ENCODE results near the gene NEDD4L. TPM values are rescaled to one million over a fixed set of nuclear protein-coding genes. Genes with fewer than 3 reads are reported as not detected.

Gene NEDD4L
- total RNA-seq, 1 experiment from 2014 or later = 108 TPM

GRCh38 chr18:58391231-58391825 lies 347.3 kb downstream of the NEDD4L start:
- Mint-ChIP-seq H3K36me3 (ENCODE audit: insufficient read depth, unreplicated experiment) (peaks cover 93% of the 10 kb centered on the region), H3K27ac (ENCODE audit: low read depth, unreplicated experiment) (no peak overlapping the region), H3K4me1 (ENCODE audit: insufficient read depth, unreplicated experiment) (no peaks in the 10 kb centered on the region), H3K9me3 (ENCODE audit: unreplicated experiment) (no peaks in the 10 kb centered on the region), H3K27me3 (ENCODE audit: insufficient read depth, unreplicated experiment) (no peaks in the 10 kb centered on the region), H3K4me3 (ENCODE audit: unreplicated experiment) (no peak overlapping the region)
- no peak for DNase-seq (ENCODE audit: unreplicated experiment)
- POLR2A ChIA-PET = interaction anchor here (1.6 kb wide), 1 partner anchor 9 kb away, joined by 5 read pairs; no protein-coding TSS in a partner anchor
- CTCF ChIA-PET = no interaction called here
- no peak for TF ChIP-seq CTCF (IDR thresholded peaks at IDR 0.05; ENCODE audit: unreplicated experiment)
- intact Hi-C loops (cut with micrococcal nuclease) = no loop called here
- BruUV-seq (replicated peaks) = no TSS peak

GRCh38 chr18:58391932-58392323 lies 347.9 kb downstream of the NEDD4L start:
- BruUV-seq (replicated peaks) = no TSS peak
- TF ChIP-seq CTCF (IDR thresholded peaks at IDR 0.05; ENCODE audit: unreplicated experiment) = no peak
- DNase-seq (ENCODE audit: unreplicated experiment) = no peak
- no peak overlapping the region for H3K4me3 Mint-ChIP-seq (ENCODE audit: unreplicated experiment)
- intact Hi-C loops (cut with micrococcal nuclease) = no loop called here
- H3K27me3 Mint-ChIP-seq (ENCODE audit: insufficient read depth, unreplicated experiment) = no peaks in the 10 kb centered on the region
- no peak overlapping the region for H3K27ac Mint-ChIP-seq (ENCODE audit: low read depth, unreplicated experiment)
- H3K4me1 Mint-ChIP-seq (ENCODE audit: insufficient read depth, unreplicated experiment) = no peaks in the 10 kb centered on the region
- H3K36me3 Mint-ChIP-seq (ENCODE audit: insufficient read depth, unreplicated experiment) = peaks cover 93% of the 10 kb centered on the region
- H3K9me3 Mint-ChIP-seq (ENCODE audit: unreplicated experiment) = no peaks in the 10 kb centered on the region
- POLR2A ChIA-PET = interaction anchor here (1.6 kb wide), 1 partner anchor 9 kb away, joined by 5 read pairs; no protein-coding TSS in a partner anchor
- CTCF ChIA-PET = interaction anchor here (0.6 to 1.3 kb wide), 2 partner anchors 14 to 372 kb away, joined by 4 to 7 read pairs; no protein-coding TSS in a partner anchor

GRCh38 chr18:58392324-58393000 lies 348.4 kb downstream of the NEDD4L start:
- no peak for DNase-seq (ENCODE audit: unreplicated experiment)
- ChIA-PET CTCF (interaction anchor here (0.6 to 1.6 kb wide), 8 partner anchors 8 to 372 kb away, joined by 3 to 7 read pairs (median 3); no protein-coding TSS in a partner anchor), POLR2A (interaction anchor here (0.9 to 1.6 kb wide), 2 partner anchors 8 to 101 kb away, joined by 4 to 5 read pairs; no protein-coding TSS in a partner anchor)
- Mint-ChIP-seq H3K9me3 (ENCODE audit: unreplicated experiment) (no peaks in the 10 kb centered on the region), H3K4me3 (ENCODE audit: unreplicated experiment) (no peak overlapping the region), H3K27me3 (ENCODE audit: insufficient read depth, unreplicated experiment) (no peaks in the 10 kb centered on the region), H3K4me1 (ENCODE audit: insufficient read depth, unreplicated experiment) (no peaks in the 10 kb centered on the region), H3K36me3 (ENCODE audit: insufficient read depth, unreplicated experiment) (peaks cover 93% of the 10 kb centered on the region), H3K27ac (ENCODE audit: low read depth, unreplicated experiment) (no peak overlapping the region)
- intact Hi-C loops (cut with micrococcal nuclease) = no loop called here
- BruUV-seq (replicated peaks) = no TSS peak
- TF ChIP-seq CTCF (IDR thresholded peaks at IDR 0.05; ENCODE audit: unreplicated experiment) = no peak

- intact Hi-C loops (cut with micrococcal nuclease) = no loop called here
- Mint-ChIP-seq H3K36me3 (ENCODE audit: insufficient read depth, unreplicated experiment) (peaks cover 93% of the 10 kb centered on the region), H3K27me3 (ENCODE audit: insufficient read depth, unreplicated experiment) (no peaks in the 10 kb centered on the region), H3K4me3 (ENCODE audit: unreplicated experiment) (no peak overlapping the region), H3K27ac (ENCODE audit: low read depth, unreplicated experiment) (no peak overlapping the region), H3K9me3 (ENCODE audit: unreplicated experiment) (no peaks in the 10 kb centered on the region), H3K4me1 (ENCODE audit: insufficient read depth, unreplicated experiment) (no peaks in the 10 kb centered on the region)
- POLR2A ChIA-PET = interaction anchor here (0.9 to 1.6 kb wide), 2 partner anchors 7 to 100 kb away, joined by 4 to 5 read pairs; no protein-coding TSS in a partner anchor
- no peak for DNase-seq (ENCODE audit: unreplicated experiment)
- no TSS peak for BruUV-seq (replicated peaks)
- CTCF ChIA-PET = interaction anchor here (0.9 to 1.6 kb wide), 5 partner anchors 9 to 374 kb away, joined by 3 to 7 read pairs (median 3); no protein-coding TSS in a partner anchor
- TF ChIP-seq CTCF (IDR thresholded peaks at IDR 0.05; ENCODE audit: unreplicated experiment) = no peak
These were observed 349.3 kb downstream of the NEDD4L start for GRCh38 chr18:58393295-58393694.

All from MCF 10A (cell line).